Measurements from ENCODE around the gene C10orf62.

- TF ChIP-seq CTCF (tag by site-specific recombination; IDR thresholded peaks at IDR 0.05): no peak
- TF ChIP-seq ZNF529 (tag by site-specific recombination; IDR thresholded peaks at IDR 0.05; ENCODE audit: insufficient replicate concordance): no peak
- no peak for TF ChIP-seq ZBTB48 (tag by site-specific recombination; IDR thresholded peaks at IDR 0.05)
- TF ChIP-seq YY1 (tag by site-specific recombination; IDR thresholded peaks at IDR 0.05): no peak
- TF ChIP-seq TSHZ1 (tag by site-specific recombination; IDR thresholded peaks at IDR 0.05; ENCODE audit: borderline replicate concordance): no peak
- no peak for TF ChIP-seq ZNF624 (tag by site-specific recombination; IDR thresholded peaks at IDR 0.05)
- TF ChIP-seq ZNF169 (tag by site-specific recombination; IDR thresholded peaks at IDR 0.05): no peak
- TF ChIP-seq PBX3 (CRISPR knock-in tag; IDR thresholded peaks at IDR 0.05): no peak
- no peak for TF ChIP-seq ZNF639 (tag by site-specific recombination; IDR thresholded peaks at IDR 0.05)
- TF ChIP-seq ZBTB21 (tag by site-specific recombination; IDR thresholded peaks at IDR 0.05): no peak
Measured at GRCh38 chr10:97582169-97582568, 7.4 kb upstream of the C10orf62 start.

All from HEK293 (cell line).